Measurements from ENCODE around the gene SPARCL1.
"Not testable (repeated sequence)": the region's sequence is repeated elsewhere in the genome, so short reads cannot be mapped to it uniquely, and the experiment has no call there.

SPARCL1 gene, protein sequence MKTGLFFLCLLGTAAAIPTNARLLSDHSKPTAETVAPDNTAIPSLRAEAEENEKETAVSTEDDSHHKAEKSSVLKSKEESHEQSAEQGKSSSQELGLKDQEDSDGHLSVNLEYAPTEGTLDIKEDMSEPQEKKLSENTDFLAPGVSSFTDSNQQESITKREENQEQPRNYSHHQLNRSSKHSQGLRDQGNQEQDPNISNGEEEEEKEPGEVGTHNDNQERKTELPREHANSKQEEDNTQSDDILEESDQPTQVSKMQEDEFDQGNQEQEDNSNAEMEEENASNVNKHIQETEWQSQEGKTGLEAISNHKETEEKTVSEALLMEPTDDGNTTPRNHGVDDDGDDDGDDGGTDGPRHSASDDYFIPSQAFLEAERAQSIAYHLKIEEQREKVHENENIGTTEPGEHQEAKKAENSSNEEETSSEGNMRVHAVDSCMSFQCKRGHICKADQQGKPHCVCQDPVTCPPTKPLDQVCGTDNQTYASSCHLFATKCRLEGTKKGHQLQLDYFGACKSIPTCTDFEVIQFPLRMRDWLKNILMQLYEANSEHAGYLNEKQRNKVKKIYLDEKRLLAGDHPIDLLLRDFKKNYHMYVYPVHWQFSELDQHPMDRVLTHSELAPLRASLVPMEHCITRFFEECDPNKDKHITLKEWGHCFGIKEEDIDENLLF

DNA sequence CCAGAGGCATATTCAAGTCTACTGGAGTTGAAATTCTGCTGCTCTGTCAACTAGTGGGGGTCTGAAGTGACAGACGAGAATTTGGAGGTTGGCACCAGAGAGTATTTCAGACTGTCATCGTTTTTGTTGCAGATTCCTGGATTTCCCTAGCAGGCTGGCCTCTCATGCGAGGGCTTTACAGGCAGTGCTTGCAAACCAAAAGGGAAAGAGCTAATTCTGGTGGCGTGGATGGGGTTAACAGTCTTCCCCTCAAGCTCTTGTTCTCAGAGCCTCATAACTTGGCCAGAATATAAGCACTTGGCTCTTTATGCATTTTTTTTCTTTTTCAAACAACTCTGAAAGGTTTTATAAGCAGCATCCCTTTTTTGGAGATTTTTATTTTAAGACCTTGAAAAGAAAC lies at the start of gene SPARCL1:
Gene SPARCL1 (minus strand): TSS at position 190 of the 400 bp plus-strand sequence. CDS start 29,802 bp downstream, outside the sequence.
- no peak for DNase-seq

GRCh38 chr4:87575983-87576382 lies 46.8 kb upstream of the SPARCL1 start:
- no peak for DNase-seq

- no peak for DNase-seq
Measured at GRCh38 chr4:87575408-87575807, 46.2 kb upstream of the SPARCL1 start.

- DNase-seq: no peak
Measured at GRCh38 chr4:87574996-87575395, 45.8 kb upstream of the SPARCL1 start.

DNA sequence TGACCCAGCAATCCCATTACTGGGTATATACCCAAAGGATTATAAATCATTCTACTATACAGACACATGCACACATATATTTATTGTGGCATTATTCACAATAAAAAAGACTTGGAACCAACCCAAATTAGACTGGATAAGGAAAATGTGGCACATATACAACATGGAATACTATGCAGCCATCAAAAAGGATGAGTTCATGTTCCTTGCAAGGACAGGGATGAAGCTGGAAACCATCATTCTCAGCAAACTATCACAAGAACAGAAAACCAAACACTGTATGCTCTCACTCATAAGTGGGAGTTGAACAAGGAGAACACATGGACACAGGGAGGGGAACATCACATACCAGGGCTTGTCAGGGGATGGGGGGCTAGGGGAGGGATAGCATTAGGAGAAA lies 45.2 kb upstream of the SPARCL1 start:
- DNase-seq: not testable (repeated sequence)

DNA sequence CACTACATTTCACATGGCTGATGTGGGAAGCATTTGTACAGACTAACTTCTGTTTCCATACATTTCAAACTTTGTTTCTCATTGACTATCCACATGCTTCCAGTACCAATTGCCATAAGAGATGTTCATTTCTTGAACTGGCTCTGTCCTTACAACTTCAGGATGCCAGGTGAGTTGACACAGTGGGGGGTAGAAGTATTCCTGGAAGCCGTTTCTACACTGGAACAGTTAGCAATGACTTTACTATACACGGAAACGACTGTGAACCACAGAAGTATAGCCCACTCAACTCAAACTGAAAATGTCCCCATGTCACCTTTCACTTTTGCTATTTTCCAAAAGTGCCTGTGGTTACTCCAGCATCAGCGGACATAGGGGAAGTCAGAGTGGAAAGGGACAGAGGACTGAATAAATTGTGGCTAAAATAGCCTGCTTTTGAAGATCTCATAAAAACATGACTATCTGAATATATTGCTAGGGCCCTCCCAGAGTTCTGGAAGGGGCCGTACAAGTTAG lies 41.2 kb upstream of the SPARCL1 start:
- no peak for DNase-seq

GRCh38 chr4:87567191-87567590 lies 38.0 kb upstream of the SPARCL1 start:
- no peak for DNase-seq

- DNase-seq: peak; percentile 47
Measured at GRCh38 chr4:87566276-87566675, 37.1 kb upstream of the SPARCL1 start.

DNA sequence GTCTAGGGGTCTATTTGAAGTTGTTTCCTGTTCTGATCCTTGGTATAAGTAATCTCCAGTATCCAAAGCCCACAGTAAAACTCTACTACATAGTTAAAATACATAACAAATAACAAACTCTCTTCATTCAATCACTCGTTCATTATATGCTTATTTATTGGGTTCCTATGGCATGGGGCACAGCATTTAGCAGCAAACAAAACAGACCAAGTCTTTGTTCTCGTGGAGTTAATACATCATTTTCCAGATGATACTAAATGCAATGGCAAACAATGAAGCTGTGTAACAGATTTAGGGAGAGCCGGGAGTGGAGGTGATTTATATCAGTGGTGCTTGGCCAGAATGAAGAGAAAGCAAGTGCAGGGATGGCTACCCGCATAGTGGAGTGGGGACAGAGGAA lies 36.6 kb upstream of the SPARCL1 start:
- DNase-seq: no peak

DNA sequence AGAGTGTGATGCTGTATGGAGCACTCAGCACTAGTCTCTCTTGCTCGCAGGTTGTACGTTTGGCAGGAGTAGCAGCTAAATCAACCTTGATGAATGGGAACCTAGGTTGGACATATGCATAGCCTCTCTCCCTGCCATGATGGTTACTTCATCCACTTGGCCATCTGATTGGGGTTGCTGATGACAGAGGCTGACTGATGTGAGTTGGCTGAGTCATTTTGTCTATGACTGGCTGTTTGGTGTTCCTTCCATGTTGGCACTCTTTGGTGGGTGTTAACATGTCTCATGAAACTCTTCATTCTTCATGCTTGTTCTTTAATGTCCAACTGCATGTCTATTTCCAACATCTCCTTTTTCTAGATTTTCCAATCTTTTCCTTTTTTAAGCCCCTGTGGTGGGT lies 31.6 kb upstream of the SPARCL1 start:
- DNase-seq: peak; percentile 6

GRCh38 chr4:87559090-87559837 lies 30.1 kb upstream of the SPARCL1 start:
- DNase-seq: peak; percentile 92

- peak; percentile 66 for DNase-seq
Measured at GRCh38 chr4:87557348-87557747, 28.2 kb upstream of the SPARCL1 start.

DNA sequence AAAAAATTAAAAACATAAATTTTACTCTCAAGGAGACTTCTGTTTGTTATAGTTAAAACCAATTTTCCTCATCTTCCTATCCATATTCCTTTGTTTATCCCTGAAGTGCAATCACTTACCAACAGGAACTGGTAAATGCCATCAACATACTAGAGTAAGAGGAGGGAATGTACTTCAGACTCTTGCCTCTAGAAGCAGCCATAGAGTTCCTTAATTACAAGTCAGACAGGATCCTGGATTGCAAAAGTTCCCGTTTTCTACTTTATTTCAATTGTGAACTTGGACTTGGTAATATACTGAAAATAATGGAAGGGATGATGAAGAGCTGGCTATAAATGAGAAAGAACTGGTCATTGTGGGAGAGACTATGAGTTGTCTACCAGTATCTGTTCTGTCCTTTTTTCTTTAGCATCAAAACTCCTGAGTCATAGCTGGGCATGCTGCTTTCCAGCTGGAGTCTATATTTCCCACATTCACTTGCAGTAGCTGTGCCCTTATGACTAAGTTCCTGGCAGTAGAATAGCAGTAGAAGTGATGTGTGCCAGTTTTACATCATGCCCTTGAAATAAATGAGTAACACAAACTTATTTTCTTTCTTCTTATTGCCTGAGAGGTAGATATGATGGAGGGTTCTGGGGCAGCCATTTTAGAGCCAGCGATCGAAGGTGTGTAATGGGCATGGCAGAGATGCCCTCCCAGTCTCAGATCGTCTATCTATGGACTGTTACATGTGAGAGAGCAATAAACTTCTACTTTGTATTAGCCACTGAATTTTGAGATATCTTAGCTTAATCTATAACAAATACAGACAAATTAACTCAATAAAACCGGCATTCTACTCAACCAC lies 26.8 kb upstream of the SPARCL1 start:
- DNase-seq: peak; percentile 59

- DNase-seq: no peak
Measured at GRCh38 chr4:87553182-87553581, 24.0 kb upstream of the SPARCL1 start.

GRCh38 chr4:87551361-87551760 lies 22.2 kb upstream of the SPARCL1 start:
- DNase-seq: no peak

- DNase-seq: no peak
Measured at GRCh38 chr4:87547016-87547708, 18.0 kb upstream of the SPARCL1 start.

DNA sequence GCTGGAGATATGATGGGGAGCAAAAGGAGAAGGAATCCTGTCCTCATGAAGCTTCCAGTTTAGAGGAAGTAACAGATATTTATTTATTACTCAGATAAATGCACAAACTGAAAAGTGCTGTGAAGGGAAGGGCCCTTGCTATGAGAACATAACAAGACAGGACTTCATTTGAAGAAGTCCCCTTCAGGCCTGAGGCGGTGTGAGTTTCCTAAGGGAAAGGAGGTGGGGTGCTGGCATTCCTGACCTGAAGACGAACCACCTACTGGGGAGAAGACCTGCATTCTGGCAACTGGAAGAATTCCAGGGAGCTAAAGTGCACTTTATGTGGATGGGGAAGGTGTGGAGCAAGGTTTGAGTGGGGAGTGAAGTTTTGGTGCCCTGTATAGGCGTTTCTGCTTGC lies 15.9 kb upstream of the SPARCL1 start:
- no peak for DNase-seq

DNA sequence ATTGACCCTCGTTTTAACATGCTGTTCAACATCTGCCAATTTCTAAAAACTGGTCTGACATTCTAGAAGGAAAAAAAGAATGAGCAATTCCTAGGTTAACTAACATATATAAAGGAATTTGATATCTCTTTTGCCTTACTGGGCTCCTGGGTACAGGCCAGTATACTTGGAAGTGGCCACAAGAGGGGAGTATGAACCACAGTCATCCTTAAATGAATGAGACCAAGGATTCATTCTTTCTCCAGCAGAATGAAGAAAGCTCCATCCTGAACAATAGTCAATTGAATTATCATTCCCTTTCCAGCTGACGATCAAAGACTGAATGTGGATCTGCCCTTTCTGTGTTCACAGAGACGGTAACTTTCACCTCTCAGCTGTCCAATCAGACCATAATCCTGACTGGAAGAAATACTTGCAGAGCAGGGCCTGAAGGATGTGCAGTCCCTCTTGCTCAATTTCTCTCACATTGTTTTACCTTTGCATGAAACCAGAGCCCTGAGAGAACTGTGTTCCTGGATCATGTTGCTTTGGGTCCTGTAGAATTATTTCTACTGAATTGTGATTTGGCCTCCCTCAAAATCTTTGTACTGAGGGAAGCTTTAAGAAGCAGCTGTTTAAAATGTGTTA lies 14.8 kb upstream of the SPARCL1 start:
- DNase-seq: peak; percentile 56

DNA sequence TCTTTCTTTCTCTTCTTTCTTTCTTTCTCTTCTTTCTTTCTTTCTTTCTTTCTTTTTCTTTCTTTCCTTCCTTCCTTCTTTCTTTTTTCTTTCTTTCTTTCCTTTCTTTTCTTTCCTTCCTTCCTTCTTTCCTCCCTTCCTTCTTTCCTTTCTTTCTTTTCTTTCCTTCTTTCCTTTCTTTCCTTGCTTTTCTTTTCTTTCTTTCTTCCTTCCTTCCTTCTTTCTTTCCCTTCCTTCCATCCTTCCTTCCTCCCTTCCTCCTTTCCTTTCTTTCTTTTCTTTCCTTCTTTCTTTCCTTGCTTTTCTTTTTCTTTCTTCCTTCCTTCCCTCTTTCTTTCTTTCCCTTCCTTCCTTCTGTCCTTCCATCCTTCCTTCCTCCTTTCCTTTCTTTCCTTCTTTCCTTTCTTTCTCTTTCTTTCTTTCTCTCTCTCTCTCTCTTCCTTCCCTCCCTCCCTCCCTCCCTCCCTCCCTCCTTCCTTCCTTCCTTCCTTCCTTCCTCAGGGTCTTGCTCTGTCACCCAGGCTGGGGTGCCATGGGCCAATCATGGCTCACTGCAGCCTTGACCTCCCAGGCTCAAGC lies 13.6 kb upstream of the SPARCL1 start:
- no peak for DNase-seq

- no peak for DNase-seq
Measured at GRCh38 chr4:87541956-87542709, 13.0 kb upstream of the SPARCL1 start.
